Measurements from ENCODE around the gene GRIN2A.

DNA sequence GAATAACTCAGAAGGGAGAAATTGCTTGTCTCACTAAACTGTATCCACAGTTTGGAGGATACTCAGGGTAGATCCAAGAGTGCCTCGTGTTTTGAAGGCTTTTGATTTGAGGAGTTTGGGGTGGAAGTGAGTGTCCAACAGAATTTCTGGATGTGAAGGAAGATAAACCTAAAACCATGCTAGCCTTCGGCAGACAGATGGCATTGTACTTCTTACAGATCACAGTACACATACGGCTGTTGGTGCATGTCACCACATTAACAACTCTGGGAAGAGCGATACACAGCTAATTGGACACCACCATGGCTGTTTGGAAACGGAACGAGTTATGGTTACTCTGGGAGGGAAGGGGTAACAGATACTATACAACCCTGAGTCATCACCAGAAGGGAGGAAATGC lies 420.4 kb downstream of the GRIN2A start:
- TF ChIP-seq, protein P1, sequence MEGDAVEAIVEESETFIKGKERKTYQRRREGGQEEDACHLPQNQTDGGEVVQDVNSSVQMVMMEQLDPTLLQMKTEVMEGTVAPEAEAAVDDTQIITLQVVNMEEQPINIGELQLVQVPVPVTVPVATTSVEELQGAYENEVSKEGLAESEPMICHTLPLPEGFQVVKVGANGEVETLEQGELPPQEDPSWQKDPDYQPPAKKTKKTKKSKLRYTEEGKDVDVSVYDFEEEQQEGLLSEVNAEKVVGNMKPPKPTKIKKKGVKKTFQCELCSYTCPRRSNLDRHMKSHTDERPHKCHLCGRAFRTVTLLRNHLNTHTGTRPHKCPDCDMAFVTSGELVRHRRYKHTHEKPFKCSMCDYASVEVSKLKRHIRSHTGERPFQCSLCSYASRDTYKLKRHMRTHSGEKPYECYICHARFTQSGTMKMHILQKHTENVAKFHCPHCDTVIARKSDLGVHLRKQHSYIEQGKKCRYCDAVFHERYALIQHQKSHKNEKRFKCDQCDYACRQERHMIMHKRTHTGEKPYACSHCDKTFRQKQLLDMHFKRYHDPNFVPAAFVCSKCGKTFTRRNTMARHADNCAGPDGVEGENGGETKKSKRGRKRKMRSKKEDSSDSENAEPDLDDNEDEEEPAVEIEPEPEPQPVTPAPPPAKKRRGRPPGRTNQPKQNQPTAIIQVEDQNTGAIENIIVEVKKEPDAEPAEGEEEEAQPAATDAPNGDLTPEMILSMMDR (IDR thresholded peaks at IDR 0.05) = no peak
- no peak for TF ChIP-seq POLR2A (IDR thresholded peaks at IDR 0.05)
